Measurements from ENCODE around the gene FRMD8.
A peak's percentile ranks its signal among the peaks of the same experiment; 100 is the strongest.

FRMD8 gene

DNA sequence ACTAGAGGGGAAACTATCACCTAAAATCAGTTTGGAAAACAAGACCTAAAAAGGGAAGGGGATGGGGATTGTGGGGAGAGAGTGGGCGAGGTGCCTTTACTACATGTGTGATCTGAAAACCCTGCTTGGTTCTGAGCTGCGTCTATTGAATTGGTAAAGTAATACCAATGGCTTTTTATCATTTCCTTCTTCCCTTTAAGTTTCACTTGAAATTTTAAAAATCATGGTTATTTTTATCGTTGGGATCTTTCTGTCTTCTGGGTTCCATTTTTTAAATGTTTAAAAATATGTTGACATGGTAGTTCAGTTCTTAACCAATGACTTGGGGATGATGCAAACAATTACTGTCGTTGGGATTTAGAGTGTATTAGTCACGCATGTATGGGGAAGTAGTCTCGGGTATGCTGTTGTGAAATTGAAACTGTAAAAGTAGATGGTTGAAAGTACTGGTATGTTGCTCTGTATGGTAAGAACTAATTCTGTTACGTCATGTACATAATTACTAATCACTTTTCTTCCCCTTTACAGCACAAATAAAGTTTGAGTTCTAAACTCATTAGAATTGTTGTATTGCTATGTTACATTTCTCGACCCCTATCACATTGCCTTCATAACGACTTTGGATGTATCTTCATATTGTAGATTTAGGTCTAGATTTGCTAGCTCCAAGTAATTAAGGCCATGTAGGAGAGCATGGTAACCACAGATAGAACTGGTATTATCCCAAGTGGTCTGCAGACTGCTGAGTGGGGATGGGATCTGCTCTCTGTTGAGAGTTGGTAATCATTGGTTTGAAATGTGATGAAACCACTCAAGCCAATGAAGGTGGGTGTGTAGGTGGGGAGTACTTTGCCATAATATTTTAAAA is 39.8 kb downstream of the FRMD8 start:
- DNase-seq: no peak

DNA sequence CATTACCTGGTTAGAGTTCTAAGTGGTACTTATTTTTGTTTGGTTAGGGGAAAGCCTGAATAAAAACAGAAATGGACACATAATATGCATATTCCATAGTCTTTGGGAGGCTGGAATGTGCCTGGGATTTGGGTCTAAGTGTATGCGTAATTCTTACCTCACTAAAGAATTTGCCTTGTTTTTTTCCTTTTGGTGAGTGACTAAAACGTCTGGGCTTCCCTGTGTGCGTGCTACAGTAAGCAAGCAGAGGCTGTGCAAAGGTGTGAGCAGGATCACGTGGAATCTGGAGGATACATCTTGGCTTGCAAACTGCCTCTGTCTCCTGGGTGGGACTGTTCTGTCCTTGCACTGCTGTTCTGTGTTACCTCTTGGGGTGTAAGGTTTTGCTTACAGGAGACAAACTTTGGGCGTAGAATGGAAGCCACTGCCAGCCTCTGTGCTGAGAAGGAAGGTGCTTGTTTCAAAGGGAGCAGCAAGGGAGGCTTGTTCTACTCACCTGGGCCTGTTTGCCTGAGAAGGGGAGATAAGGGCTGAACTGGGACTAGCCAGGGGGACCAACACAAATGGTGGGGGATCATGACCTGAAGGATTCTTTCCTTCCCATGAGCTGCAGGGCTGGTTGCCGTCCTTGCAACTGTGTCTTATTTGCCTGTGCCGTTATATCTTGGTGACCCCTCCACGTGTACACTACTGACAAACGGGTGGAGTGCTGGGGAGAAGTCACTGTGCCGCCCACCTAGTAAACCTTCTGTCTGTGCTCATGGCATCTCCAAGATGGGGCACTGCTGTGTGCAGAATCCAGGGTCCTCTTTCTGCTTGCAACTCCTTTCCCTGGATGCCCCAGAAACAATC is 40.6 kb downstream of the FRMD8 start:
- DNase-seq: no peak

DNA sequence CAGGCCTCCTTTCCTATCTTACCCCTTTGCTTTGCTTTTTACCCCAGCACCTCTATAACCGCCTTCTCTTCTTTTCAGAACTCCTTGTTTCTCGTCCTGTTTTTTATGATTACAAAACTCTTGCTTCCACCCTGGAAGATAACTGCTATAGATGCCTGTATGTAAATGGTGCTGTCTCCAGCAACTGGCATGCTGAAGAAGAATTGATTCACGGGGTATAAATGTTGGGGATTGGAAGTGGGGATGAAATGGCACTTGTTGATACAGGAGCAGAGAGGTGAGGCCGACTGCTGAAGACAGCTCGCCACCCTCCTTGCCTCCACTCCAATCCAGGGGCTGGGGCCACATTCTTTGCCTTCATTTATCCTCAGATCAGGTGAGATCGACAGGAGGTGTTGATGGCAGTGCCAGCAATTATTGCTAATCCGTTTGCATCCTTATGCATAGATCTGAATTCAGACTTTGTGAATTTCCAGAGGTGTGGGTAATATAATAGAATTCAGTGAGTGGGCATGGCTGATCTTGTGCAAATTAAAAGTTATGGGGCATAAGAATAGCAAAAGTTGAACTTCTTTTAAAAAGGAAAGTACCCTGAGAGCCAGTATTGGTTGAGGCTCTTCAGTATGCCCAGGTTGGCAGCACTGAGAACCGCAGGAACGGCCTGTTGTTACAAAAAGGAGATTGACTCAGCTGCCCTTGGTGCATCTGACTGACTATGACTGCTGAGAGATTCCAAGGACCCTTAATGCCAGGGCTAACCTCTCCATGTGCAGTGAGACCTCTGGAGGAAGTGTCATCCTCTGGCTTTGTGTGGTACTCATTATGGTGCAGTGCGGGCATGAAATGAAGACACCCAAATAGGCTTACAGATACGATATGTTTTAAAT is 41.5 kb downstream of the FRMD8 start:
- no peak for DNase-seq

DNA sequence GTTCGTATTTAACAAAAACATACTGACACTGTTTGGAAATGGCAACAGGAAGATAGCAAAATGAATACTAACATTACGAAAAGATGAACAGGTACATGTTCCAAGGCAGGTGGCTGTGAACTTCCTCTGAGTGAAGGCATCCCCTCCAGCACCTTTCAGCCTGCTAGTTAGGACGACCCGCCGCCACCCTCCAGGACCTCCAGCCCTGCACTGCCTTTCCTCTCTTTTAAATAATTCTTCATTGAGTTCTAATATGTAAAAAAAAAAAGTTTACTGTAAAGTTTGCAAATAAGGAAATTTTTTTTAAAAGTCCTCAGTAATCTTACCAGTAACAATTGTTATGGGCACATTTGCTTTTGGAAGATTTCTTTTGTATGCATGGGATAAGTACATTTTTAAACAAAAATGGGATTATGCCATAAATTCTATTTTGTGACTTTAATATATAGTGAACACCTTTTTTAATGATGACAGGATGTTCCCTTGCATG is 42.2 kb downstream of the FRMD8 start:
- no peak for DNase-seq

DNA sequence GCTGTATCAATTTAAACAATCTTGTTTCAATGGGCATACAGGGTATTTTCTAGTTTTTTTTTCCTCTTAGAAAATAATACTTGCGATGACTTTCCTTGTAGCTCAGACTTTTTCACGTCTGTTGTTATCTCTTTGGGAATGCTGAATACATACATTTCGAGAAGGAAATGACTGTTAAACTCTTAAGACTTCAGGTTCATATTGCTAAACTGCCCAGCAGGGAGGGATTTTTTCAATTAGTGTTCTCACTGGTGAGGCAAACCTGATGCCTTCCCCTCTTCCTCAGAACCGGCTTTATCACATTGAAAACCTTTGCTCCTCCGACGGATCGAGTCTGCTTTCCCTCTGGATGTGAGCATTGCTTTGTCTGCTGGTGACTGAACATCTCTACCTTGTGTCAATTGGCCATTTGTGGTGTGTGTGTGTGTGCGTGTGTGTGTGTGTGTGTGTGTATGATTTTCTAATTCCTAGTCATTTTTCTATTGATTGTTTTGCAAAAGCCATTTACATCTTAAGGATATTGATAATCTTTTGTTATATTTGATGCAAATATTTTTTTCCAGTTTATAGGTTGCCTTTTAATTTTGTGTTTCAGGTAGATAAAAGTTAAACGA is 42.7 kb downstream of the FRMD8 start:
- DNase-seq: no peak

DNA sequence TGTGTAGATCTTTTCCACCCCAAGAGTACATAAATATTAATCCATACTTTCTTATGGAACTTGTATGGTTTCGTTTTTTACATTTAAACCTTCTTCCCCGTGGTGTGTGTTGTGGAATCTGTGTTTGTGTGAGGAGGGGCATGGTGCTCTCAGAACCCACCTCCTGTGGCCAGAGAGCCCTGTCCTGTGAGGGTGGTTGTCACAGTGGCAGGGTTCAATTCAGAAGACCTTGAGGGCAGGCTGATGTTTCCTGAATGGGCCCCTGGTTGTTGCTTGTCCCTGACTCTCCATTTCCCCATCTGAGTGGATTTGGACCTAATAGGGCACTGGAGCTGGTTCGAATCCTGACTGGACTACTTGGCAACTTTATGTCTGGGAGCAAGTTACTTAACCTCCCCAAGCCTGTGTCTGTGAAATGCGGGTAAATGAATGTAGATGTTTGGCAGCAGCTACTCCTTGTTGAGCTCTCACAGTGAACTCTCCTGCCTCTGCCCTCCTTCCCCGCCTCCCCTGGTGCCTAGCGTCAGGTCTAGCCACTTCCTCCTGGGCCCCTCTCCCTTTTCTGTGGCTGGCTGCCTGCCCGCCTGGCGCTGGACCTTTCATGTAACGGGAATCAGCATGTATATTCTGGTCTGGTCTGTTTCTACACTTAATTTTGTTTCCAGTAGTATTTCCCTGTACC is 43.4 kb downstream of the FRMD8 start:
- DNase-seq: peak in 1 of 2 experiments; percentile 37

DNA sequence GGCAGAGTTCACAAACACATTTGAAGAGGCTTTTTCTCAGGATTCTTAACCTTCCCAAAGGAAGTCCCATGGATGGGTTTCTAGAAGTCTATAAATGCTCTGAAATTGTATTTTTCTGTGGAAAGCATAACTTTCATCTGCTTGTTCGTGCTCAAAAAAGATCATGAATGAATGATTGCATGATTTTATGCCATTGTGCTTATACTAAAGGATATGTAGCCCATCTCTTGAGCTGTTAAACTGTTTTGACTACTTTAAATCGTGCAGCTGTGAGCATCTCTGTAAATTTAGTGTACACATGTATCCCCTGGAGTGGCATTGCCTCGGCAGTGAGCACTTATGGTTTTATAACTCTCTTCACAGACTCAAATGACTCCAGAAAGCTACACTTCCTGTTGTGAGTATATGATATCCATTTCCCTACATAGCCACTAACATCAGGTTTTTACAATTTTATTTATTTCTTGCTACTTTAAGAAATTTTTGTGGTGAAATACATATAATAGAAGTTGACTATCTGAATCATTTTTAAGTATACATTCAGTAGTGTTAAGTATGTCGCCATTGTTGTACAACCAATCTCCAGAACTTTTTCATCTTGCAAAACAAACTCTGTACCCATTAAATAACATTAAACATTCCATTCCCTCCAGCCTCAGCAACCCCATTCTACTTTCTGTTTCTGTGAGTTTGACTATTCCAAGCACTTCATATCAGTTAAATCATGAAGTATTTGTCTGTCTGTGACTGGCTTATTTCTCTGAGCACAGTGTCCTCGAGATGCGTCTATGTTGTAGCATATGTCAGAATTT is 44.2 kb downstream of the FRMD8 start:
- DNase-seq: no peak

DNA sequence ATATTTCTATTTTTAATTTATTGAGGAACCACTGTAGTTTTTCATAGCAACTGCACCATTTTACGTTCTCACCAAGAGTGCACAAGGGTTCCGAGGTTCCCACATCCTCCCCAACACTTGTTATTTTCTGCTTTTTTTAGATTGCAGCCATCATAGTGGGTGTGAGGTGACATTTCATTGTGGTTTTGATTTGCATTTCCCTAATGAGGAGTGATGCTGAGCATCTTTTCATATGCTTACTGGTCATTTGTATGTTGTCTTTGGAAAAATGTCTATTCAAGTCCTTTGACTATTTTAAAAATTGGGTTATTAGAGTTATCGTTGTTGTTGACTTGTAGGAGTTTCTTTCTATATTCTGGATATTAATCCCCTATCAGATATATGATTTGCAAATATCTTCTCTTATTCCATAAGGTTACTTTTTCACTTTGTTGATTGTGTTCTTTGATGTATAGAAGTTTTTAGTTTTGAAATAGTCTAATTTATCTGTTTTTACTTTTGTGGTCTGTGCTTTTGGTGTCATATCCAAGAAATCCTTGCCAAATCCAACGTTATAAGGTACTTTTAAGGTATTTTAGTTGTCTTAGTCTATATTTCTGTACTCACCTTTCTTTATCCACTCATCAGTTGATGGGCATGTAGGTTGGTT is 45.1 kb downstream of the FRMD8 start:
- no peak for DNase-seq

DNA sequence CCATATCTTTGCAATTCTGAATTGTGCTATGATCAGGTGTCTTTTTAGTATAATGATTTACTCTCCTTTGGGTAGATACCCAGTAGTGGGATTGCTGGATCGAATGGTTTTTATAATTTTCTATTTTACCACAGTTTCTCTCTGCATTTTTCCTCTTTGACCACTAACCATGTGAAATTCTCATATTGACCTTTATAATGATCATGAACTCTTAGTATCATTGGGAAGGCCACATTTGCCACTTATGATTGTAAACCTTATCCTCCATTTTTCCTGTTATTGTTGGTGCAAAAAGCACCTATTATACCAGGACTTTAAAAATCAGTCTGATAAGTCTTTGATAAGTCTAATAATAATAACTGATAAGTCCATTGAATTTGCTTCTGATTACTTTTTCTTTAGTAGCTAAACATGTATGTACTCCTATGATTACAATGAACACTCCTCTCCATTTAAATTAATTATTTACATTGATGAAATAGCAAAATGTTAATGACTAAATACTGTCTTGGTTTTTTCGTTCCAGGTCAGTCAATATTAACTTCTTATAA is 45.7 kb downstream of the FRMD8 start:
- DNase-seq: no peak

DNA sequence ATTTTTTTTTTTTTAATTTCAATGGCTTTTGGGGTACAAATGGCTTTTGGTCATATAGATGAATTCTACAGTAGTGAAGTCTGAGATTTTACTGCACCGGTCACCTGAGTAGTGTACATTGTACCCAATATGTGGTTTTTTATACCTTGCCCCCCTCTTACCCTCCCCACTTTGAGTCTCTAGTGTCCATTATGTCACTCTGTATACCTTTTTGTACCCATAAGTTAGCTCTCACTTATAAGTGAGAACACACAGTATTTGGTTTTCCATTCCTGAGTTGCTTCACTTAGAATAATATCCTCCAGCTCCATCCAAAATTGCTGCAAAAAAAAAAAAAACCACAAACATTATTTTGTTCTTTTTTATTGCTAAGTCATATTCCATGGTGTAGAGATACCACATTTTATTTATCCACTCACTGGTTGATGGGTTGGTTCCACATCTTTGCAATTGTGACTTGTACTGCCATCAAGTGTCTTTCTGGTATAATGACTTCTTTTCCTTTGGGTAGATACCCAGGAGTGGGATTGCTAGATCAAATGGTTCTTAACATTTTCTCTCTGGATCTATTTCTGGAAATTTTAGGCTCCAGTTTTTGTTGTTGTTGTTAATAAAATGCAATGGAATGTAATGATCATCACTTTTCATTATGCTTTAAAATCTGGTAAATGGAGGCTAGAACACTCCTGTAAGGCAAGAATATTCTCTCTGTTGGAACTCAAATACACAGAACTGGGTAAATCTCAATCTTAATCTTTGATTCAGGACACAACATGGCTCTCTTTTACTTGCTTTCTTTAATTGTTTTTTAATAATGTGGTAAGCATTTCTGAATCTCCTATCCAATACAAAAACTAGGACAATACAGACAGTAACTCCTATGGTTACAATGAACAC is 46.5 kb downstream of the FRMD8 start:
- peak in 1 of 2 experiments; percentile 24 for DNase-seq

DNA sequence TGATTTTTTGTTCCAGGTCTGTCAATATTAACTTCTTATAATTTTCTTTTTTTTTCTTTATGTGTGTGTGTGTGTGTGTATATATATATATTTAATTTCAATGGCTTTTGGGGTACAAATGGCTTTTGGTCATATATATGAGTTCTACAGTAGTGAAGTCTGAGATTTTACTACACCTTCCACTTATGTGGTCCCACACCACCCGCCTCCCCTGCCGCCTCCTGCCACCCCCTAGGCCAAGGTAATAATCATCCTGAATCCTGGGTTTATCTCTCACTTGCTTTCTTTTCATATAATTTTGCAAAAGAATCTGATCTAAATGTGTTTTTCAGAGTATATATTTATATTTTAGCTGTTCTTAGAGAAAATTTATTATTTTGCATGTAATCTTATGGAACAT is 47.2 kb downstream of the FRMD8 start:
- DNase-seq: no peak

DNA sequence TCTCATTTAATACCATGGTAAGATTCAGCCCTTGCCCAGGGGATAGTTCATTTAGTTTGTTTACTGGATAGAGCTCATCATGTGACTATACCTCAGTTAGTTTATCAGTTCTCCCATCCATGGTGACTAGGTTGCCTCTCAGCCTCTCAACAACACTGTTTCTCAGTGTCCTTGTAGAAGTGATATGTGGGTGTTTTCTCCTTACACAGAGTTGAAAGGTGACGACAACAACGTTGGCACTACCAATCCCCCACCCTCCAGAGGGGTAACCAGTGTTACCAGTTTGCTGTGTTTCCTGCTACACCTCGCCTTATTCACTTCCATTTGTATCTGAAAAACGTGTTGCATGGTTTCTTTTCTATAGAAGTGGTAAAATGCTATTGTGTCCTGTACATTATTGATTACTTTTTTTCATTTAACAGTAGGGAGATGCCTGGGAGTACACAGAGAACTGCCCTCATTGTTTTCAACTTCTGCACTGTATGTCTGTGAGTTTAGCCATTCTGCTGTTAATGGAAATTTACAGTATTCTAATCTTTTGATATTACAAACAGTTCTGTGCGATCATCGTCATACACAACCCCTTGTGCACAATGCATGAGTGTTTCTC is 47.7 kb downstream of the FRMD8 start:
- no peak for DNase-seq

DNA sequence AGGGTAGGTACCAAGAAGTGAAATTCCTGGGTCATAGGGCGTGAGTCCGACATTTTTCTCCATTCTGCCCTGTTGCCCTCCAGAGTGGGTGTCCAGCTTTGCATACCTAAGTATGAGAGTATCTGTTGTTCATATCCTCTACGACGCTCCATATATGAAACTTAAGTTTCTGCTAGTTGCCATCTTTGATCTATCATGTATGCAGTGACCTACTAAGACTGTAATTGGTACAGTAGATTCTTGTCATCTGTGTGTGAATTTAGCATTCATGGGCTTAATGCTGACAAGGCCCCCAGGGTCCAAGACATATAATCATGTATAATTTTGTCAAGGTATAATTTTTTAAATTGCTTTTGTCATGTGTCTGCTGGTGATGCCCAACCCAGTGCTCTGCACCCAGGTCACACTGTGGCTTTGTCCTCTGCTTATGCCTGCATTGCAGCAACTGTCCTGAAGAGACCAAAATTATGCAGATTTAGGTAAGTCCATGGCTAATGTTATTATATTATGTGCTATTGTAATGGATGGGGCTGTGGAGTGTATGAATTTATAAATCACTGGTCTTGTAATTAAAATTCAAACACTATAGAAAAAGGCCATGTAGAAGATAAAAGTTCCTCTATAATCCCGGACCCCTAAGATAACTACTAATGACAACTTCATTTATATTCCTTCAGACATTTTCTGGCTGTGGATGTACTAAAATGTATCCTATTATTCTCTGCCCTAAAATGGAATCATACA is 48.4 kb downstream of the FRMD8 start:
- peak; percentile 49 to 60 for DNase-seq

DNA sequence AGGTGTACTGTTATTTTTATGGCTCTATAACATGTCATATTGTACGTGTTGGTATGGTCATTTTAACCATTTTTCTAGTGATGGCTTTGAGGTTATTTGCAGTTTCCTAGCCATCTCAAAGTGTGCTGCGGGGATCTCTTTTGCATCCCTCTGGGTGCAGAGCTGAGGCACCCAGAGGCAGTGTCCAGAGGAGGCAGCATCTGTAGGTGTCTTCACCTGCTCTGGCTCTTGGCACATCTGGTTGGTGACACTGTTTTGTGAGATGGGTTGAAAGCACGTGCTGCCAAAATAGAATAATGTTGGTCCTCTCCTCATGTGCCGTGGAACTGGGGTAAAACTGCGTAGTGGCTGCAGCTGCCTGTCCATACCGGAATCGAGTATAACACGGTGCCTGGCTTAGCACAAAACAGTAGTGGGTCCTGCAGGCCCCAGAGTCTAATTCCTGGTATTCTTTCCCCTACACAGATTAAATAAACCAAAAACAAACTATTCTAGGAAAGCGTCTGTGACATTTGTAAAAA is 49.0 kb downstream of the FRMD8 start:
- no peak for DNase-seq

DNA sequence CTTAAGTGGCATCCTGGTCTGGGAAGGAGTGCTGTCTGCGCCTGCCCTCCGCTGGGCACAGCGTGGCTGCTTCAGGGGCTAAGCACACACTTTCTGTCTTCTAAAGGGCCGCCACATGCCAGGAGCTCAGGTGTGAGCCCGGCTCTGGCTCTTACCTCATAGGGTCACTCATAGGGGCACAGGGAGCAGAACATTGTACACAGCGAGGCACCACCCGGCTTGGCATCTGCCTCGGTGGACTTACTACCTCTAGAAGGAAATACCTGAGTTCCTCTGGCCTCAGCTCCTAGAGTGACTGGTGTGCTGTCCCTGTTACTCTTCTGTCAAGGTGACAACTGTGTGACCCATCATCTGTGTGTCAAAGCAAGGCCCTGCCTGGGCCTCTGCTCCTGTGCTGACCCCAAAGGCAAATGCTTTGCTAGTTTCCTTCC is 49.6 kb downstream of the FRMD8 start:
- no peak for DNase-seq

DNA sequence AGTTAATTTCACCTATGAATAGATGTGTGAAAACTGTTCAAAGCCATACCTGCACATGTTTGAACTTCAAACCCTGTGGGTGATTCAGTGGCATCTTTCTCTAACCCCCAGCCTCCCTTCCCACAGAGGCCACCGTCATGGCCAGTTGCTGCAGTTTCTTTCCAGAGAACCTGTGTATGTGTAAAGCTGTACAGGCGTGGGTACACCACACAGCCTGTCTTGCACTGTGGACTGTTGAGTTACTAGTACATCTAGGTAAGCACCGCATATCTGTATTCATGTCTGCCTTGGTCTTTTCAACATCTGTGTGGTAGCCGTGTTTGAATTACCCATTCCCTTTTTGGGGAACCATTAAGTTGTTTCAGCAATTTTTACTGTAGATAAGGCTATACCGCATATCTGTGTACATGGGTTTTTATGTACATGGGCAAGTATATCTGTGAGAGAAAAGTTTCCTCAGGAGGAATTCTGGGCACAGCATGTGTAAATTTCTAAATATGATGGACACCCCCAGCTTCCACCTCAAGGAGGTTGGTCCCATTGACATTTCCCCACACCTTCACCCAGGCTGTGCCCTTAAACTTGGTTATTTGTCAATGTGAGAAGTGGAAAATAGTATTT is 50.1 kb downstream of the FRMD8 start:
- DNase-seq: no peak

Data from NCI-H2081 (cell line).